VCaP (cell line): ENCODE data around the gene PEAK1.

Experiments
- H3K27ac ChIP-seq: fragments of 450-650 bp; 2 replicates; pipeline ENCODE4 v1.5.1; 2017
- CTCF ChIP-seq: fragments of 450-650 bp; conservative IDR thresholded peaks from 2 replicates; pipeline ENCODE4 v1.5.1; 2017; ENCODE audit warnings: mild to moderate bottlenecking, moderate library complexity

Gene PEAK1

GRCh38 chr15:77457905-77458265, 38.0 kb upstream of the PEAK1 start:
- no peak overlapping the region for H3K27ac ChIP-seq
- no peak for TF ChIP-seq CTCF

GRCh38 chr15:77457191-77457904, 37.4 kb upstream of the PEAK1 start:
- TF ChIP-seq CTCF = no peak
- no peak overlapping the region for H3K27ac ChIP-seq

- no peak overlapping the region for H3K27ac ChIP-seq
- TF ChIP-seq CTCF = no peak
Observed at GRCh38 chr15:77456746-77457145, 36.8 kb upstream of the PEAK1 start.

GRCh38 chr15:77455696-77456321, 35.9 kb upstream of the PEAK1 start:
- H3K27ac ChIP-seq = no peak overlapping the region
- no peak for TF ChIP-seq CTCF

- TF ChIP-seq CTCF = no peak
- no peak overlapping the region for H3K27ac ChIP-seq
Observed at GRCh38 chr15:77454951-77455350, 35.0 kb upstream of the PEAK1 start.

GRCh38 chr15:77454265-77454664, 34.4 kb upstream of the PEAK1 start:
- no peak overlapping the region for H3K27ac ChIP-seq

More at GRCh38 chr15:77454265-77454664, 34.4 kb upstream of the PEAK1 start:
- TF ChIP-seq CTCF = no peak
